Endometrial microvascular endothelial cells (primary cell): ENCODE results near the gene C14orf132. TPM values are rescaled to one million over a fixed set of nuclear protein-coding genes. Genes with fewer than 3 reads are reported as not detected.

ENCODE experiments used
- in situ Hi-C: cut with HindIII; loops from 2 replicates; pipeline ENCODE4 v1.10.0; 2017; ENCODE audit warnings: low sequenced_read_pairs, low pct_unique_long_range_greater_than_20kb; ENCODE audit errors: inconsistent ontology term
- total RNA-seq: library from RNA; depleted of rRNA; stranded (reverse); fragments of >200 nt; gene quantifications from one replicate; pipeline ENCODE4 v1.2.3, GENCODE V29; 2015; ENCODE audit errors: inconsistent ontology term

Gene C14orf132
- total RNA-seq, 1 donor from 2014 or later: 1.9 TPM

- in situ Hi-C loops: no loop called here
Measured at GRCh38 chr14:96037891-96038557, 1.1 kb upstream of the C14orf132 start.

- in situ Hi-C loops: no loop called here
Measured at GRCh38 chr14:96038558-96038919, 623 bp upstream of the C14orf132 start.

DNA sequence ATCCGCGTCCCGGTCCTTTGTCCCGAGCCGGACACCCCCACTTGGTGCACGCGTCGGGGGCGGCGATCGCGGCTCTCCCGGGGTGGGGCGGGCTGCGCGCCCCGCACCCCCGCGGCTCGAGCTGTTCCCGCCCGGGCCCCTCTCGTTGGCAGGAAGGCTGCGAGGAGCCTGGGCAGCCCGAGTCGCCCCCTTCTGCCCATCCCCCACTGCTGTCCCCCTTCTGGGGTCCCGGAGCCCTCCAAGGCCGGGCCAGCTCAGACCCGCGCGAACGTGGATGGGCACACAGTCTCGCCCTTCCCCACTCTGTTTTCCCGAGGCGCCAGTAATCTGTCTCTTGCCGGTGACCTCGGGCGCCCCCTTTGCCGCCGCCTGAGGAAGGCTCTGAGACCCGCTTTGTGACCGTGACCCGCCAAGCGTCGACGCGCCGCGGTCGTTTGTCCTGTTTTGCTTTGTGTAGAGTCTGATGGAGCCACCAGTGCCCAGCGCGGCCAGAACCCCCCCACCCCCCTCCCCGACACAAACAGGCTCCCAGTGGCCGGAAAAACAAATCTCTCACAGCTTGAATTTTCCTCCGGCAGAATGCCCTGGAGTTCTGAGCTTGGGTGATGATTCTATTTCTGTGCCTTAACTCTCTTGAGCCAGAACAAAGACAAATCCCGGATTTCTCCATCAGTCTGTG is 610 bp downstream of the C14orf132 start:
- in situ Hi-C loops: no loop called here

DNA sequence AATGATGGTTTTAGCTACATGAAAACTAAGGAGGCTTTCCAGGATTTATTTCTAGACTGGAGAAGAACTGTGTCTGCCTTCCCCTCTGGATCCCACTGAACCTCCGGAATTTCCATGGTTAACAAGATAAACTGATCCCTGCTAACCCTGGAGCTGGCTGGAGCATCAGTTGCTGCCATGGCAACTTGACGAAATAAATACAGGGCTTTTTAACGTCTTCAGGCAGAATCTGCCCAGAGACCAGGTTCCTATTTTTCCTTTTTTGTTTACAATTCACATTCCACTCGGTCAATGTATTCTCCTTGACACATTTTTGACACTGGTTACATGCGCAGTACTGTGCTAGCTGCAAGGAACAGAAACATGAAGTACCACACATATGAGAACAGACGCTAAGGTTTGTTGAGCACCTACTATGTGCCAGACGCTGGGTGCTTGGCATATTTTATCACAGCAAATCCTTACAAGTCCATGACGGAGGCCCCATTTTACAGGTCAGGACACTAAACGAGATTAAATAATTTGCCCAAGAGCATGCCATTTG is 1.7 kb downstream of the C14orf132 start:
- in situ Hi-C loops: no loop called here

- in situ Hi-C loops: no loop called here
Measured at GRCh38 chr14:96042248-96042930, 3.2 kb downstream of the C14orf132 start.

GRCh38 chr14:96046630-96047029 is 7.5 kb downstream of the C14orf132 start:
- in situ Hi-C loops: no loop called here

GRCh38 chr14:96047101-96047500 is 7.9 kb downstream of the C14orf132 start:
- in situ Hi-C loops: no loop called here

GRCh38 chr14:96049932-96050331 is 10.8 kb downstream of the C14orf132 start:
- in situ Hi-C loops: no loop called here

DNA sequence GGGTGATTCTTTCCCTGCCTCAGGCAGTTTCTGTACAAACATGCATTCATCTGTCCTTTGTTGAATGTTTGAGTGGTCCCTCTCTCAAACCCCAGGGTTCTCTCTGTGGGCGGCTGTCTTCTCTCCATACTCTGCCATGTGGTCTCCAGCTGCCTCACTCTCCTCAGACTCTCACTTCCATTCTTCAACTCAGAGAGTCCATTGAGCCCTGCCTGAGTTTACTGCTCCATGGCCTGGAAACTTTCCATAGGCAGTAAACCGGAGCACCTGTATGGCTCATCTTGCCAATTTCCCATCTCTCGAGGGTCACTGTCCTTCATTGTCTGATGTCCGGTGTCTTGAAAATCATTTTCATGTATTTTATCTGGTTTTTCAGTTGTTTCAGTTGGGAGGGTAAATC is 11.3 kb downstream of the C14orf132 start:
- in situ Hi-C loops: no loop called here

GRCh38 chr14:96051231-96051630 is 12.1 kb downstream of the C14orf132 start:
- in situ Hi-C loops: no loop called here

GRCh38 chr14:96051642-96052540 is 12.7 kb downstream of the C14orf132 start:
- in situ Hi-C loops: no loop called here

DNA sequence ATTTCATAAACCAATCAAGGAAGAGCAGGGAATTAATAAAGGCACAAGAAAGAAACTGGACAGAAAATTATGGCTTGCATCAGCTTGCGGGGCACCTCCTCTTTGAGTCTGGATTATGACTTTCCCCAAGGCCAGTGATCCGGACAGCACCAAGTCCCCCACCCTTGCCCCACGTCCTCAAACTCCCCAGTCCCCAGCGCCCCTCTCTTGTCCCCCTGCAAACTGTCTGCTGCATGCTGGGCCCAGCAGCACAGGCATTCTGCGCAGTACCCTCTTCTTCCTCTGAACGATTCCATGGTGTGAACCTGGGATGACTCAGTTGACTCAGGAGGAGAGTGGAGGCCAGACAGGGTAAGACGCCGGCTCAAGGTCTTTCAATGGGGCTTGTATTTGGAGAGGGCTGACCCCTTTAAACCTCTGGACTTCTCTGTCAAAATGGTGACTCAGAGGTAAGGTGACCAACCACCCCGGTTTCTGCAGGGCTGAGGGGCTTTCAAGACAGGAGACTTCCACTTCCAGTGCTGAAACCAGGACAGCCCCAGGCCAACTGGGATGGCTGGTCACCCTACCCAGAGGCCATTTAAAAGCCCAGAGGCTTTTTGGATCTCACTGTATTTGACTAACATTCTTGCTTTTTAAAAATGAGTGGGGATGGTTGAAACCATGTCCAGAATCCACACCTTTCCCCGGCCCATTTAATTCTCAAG is 13.5 kb downstream of the C14orf132 start:
- in situ Hi-C loops: no loop called here

GRCh38 chr14:96053248-96053599 is 14.1 kb downstream of the C14orf132 start:
- in situ Hi-C loops: no loop called here

DNA sequence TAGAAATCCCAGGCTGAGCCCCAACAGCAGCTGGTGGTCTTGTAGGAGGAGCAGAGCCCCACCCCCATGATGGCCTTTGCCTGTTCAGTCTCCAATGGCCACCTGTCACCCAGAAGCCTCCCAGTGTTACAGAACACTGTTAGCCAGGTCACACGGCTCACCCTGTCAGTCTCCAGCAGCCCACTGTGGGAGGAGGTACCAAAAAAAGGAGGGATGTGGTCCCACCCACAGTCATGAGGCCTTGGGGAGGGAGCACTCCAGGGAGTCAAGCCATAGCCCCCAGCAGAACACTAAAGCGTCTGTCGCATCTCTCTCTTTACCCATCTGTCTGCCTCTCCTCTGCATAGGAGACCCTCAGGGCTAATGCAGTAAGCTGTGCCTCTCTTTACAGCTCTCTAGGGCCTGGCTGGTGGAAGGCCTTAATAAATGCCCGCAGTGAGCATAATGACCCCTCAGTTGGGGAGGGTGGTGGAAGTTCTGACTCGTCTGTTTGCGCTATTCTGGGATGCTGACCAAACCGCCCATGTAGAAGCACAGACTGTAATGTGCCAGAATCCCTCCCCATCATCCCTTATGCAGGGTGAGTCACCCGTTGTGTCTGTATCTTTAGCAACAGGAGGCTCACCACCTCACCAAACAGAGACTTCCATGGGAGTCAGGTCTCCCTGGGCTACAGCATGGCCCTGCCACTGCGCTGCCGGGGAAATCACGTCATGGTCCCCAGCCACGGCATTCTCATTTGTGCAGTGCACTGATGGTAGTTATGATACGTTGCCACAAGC is 14.6 kb downstream of the C14orf132 start:
- in situ Hi-C loops: no loop called here

- in situ Hi-C loops: no loop called here
Measured at GRCh38 chr14:96054661-96055060, 15.5 kb downstream of the C14orf132 start.

DNA sequence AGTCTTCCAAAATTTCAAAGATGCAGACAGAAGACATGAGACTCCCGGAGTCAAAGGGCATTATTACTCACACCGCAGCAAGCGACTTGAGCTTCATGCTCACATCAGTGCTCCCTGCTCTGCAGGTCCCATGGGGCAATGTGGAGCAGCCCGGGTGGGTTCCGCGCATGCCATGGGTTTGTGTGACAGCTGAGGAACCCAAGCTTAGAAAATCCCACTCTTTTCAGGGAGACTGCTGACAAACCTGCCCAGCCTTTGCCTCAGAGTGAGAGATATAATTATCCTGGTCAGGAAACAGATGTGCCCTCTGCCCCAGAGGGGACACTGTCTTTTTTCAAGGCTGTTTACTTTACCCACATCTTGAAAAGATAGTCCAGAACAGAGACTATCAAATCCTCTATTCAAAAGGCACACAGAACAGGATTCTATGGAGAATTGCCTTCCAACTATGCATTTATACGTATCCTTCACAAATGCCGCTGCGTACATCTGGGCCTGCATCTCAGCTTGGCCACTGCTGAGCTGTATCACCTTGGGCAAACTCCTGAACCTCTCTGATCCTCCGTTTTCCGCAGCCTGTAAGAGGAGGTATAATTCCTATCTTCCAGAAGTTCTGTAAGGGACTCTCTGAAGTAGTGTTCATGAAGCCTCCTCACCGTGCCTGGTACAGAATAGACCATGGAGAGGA is 16.0 kb downstream of the C14orf132 start:
- in situ Hi-C loops: no loop called here

GRCh38 chr14:96055753-96056508 is 16.8 kb downstream of the C14orf132 start:
- in situ Hi-C loops: no loop called here
